ENCODE measurements around the gene GDPD1.
"Not testable (repeated sequence)": the region's sequence is repeated elsewhere in the genome, so short reads cannot be mapped to it uniquely, and the experiment has no call there.

Gene GDPD1

DNA sequence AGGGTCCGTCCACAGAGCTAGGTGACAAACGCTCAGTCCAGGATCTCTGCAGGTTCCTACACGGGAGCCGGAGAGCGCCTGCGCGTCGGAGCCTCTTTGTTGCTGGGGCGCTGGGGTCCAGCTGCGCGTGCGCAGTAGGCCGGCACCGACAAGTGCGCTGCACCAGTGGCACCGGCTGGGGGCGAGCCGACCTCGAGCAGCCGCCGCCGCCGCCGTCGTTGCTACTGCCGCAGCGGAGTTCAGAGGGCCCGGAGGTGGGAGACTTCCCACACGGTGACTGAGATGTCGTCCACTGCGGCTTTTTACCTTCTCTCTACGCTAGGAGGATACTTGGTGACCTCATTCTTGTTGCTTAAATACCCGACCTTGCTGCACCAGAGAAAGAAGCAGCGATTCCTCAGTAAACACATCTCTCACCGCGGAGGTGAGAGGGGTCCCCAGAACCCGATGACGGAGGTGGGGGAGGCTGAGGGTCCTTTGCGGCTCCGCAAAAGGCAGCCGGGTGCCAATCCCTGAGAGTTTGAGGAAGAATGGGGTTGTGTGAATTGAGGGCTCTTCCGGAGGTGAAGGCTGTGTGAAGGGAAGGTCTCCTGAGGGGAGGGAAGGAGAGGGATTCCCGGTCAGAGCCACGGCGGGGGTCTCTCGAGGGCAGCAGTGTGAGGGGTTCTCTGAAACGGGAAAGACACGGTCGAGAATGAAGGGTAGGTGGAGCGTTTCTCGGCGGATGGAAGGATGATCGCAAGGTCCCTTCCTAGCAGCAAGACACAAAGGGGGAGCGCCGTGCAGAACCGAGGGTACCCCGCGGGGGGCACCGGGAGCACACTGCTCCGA lies at the start of gene GDPD1:
TSS of gene GDPD1 (plus strand) at position 184 of the 831 bp plus-strand sequence. CDS start at position 283, 99 bp downstream.
- peak; percentile 95 for DNase-seq (ENCODE audit: low read depth)
- peak within 1 kb of the TSS; percentile 91 for H3K4me3 ChIP-seq (ENCODE audit: low read length)
- TF ChIP-seq, protein P1, sequence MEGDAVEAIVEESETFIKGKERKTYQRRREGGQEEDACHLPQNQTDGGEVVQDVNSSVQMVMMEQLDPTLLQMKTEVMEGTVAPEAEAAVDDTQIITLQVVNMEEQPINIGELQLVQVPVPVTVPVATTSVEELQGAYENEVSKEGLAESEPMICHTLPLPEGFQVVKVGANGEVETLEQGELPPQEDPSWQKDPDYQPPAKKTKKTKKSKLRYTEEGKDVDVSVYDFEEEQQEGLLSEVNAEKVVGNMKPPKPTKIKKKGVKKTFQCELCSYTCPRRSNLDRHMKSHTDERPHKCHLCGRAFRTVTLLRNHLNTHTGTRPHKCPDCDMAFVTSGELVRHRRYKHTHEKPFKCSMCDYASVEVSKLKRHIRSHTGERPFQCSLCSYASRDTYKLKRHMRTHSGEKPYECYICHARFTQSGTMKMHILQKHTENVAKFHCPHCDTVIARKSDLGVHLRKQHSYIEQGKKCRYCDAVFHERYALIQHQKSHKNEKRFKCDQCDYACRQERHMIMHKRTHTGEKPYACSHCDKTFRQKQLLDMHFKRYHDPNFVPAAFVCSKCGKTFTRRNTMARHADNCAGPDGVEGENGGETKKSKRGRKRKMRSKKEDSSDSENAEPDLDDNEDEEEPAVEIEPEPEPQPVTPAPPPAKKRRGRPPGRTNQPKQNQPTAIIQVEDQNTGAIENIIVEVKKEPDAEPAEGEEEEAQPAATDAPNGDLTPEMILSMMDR (IDR thresholded peaks at IDR 0.05; ENCODE audit: insufficient read depth, low read depth, low read length, missing control alignments): peak; percentile 35

DNA sequence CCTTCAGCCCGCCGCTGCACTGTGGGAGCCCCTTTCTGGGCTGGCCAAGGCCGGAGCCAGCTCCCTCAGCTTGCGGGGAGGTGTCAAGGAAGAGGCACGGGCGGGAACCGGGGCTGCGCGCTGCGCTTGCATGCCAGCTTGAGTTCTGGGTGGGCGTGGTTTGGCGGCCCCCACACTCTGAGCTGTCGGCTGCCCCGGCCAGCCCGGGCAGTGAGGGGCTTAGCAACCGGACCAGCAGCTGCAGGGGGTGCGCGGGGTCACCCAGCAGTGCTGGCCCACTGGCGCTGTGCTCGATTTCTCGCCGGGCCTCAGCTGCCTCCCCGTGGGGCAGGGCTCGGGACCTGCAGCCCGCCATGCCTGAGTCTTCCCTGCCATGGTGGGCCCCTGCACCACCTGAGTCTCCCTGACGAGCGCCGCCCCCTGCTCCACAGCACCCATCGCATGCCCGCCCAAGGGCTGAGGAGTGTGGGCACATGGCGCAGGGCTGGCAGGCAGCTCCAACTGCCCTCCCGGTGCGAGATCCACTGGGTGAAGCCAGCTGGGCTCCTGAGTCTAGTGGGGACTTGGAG lies 47.8 kb upstream of the GDPD1 start:
- no peak for DNase-seq (ENCODE audit: low read depth)
- no peak overlapping the region for H3K4me3 ChIP-seq (ENCODE audit: low read length)
- TF ChIP-seq, protein P1 (IDR thresholded peaks at IDR 0.05; ENCODE audit: insufficient read depth, low read depth, low read length, missing control alignments): no peak

DNA sequence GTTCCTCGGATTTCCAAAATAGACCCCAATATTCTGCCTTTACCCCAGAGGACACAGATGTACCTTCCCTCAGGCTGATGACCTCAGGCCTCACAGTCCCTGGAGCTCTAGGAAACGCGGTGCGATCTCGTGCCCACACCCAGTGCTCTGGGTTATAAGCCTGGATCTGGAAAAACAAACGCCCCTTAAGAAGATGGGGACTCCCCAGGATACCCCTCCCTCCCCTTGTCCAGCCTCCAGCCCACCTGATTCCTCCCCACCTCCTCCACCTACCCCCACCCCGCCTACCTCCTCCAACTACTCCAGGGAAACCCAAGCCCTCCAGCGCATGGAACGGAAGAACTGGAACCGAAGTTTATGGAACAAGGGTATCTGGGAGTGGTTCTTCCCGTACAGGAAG lies 45.6 kb upstream of the GDPD1 start:
- no peak for DNase-seq (ENCODE audit: low read depth)
- H3K4me3 ChIP-seq (ENCODE audit: low read length): no peak overlapping the region
- TF ChIP-seq, protein P1 (IDR thresholded peaks at IDR 0.05; ENCODE audit: insufficient read depth, low read depth, low read length, missing control alignments): no peak

DNA sequence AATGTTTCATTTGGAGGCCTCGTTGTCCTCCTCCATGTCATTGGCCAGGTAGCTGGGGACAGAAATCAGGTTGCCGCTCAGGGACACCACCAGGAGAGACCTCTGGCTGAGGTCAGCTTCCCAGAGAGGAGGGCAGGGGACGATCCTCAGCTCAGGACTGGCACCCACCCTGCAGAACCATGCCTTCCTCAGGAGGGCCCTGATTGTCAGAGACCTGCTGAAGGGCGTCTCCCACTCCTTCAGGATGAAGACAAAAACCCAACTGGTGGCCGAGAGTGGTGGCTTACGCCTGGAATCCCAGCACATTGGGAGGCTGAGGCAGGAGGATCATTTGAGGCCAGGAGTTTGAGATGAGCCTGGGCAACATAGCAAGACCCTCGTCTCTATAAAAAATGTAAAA lies 45.2 kb upstream of the GDPD1 start:
- DNase-seq (ENCODE audit: low read depth): no peak
- TF ChIP-seq, protein P1 (IDR thresholded peaks at IDR 0.05; ENCODE audit: insufficient read depth, low read depth, low read length, missing control alignments): no peak

DNA sequence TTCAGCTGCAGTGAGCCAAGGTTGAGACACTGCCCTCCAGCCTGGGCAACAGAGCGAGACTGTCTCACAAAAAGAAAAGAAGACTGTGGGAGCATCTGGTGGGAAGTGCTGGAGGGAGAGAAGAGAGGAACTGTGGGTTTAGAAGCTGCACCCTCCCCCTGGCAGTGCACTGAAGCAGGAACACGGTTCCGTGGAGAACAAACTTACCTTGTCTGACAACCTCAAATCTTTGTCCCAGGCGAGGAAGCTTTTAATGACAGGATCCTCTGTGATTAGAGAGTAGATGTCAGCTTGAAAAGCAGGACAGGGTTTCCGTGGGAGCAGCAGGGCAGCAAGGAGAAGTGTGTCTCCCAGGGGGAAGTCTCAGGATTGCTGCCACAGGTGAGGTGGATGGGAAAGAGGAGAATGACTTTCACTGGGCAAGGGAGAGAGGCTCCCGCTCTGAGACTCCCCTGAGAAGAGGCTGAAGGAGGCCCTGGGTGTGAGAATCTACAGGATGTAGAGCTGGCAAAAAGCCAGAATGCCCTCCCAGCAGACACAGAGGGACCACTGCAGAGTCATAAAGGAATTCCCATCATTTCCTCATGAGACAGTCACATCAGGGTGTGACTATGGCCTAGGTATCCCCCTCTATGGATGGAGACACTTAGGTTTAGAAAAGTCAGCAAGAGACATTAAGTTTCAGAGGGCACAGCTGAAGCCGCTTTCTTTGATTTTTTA lies 41.9 kb upstream of the GDPD1 start:
- no peak overlapping the region for H3K4me3 ChIP-seq (ENCODE audit: low read length)
- TF ChIP-seq, protein P1 (IDR thresholded peaks at IDR 0.05; ENCODE audit: insufficient read depth, low read depth, low read length, missing control alignments): no peak
- no peak for DNase-seq (ENCODE audit: low read depth)

More for the DNA sequence above, 45.2 kb upstream of the GDPD1 start:
- no peak overlapping the region for H3K4me3 ChIP-seq (ENCODE audit: low read length)

DNA sequence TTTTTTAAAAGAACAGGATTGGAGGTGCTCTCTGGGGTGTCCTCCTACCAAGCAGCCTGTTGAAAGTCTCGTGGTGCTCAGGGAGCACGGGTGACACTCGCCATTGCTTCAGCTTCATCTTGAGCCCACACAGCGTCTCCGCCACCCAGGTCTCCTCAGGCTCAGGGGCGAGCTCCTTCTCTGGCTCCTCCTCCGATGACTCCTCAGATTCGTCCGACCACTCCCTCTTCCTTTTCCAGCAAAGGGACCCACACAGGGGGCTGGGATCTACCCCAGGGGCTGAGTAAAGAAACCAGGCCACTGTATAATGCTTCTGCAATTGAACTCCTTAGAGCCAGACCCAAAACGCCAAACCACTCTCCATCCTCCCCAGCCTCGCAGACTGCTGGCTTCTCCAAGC lies 40.7 kb upstream of the GDPD1 start:
- H3K4me3 ChIP-seq (ENCODE audit: low read length); DNase-seq (ENCODE audit: low read depth): not testable (repeated sequence)

DNA sequence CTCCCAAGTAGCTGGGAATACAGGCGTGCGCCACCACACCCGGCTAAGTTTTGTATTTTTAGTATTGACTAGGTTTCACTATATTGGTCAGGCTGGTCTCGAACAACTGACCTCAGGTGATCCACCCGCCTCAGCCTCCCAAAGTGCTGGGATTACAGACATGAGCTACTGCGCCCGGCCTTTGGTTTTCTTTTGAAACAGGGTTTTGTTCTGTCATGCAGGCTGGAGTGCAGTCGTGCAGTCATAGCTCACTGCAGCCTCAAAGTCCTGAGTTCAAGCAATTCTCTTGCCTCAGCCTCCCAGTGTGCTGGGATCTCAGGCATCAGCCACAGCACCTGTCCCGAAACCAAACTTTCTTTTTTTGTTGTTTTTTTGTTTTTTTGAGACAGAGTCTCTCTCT lies 39.7 kb upstream of the GDPD1 start:
- H3K4me3 ChIP-seq (ENCODE audit: low read length): no peak overlapping the region
- TF ChIP-seq, protein P1 (IDR thresholded peaks at IDR 0.05; ENCODE audit: insufficient read depth, low read depth, low read length, missing control alignments): no peak
- no peak for DNase-seq (ENCODE audit: low read depth)

All from epithelial cell of esophagus (primary cell).